Measurements from ENCODE around the gene EXOSC6. TPM values are rescaled to one million over a fixed set of nuclear protein-coding genes. Genes with fewer than 3 reads are reported as not detected.

EXOSC6 gene
- total and polyA plus RNA-seq, 2 of the 4 experiments (the other 2 are of a cell fraction), result 5.8 to 7.0 TPM

GRCh38 chr16:70254180-70254964 is 2.6 kb upstream of the EXOSC6 start:
- peaks cover 5 to 44% of the 10 kb centered on the region in 2 experiments; a peak in 3 of 4 replicates for H3K79me1 ChIP-seq (ENCODE audit: low read depth in 1 of 2, low read length in 2 of 2)
- no peak overlapping the region for H3K4ac ChIP-seq (ENCODE audit: low read depth, low read length)
- dilution Hi-C loops (cut with HindIII; ENCODE audit: low sequenced_read_pairs, unreplicated experiment), result no loop called here
- intact Hi-C loops (cut with micrococcal nuclease), result no loop called here
- no peaks in the 10 kb centered on the region for H3K27me3 ChIP-seq (ENCODE audit: control insufficient read depth, insufficient read depth, low read length)
- H3K23ac ChIP-seq (ENCODE audit: low read depth, low read length), result no peak overlapping the region
- DNase-seq (peak; percentile 11), ATAC-seq (ENCODE audit: low read depth) (no peak)
- H2BK5ac ChIP-seq (ENCODE audit: low read depth, low read length, poor library complexity, severe bottlenecking), result no peak overlapping the region
- POLR2A ChIA-PET (ENCODE audit: unreplicated experiment), result no interaction called here
- CTCF ChIA-PET, result interaction anchor here (0.6 to 0.7 kb wide), 2 partner anchors 29 to 34 kb away, joined by 3 to 4 read pairs; no protein-coding TSS in a partner anchor
- no peak overlapping the region for H2BK15ac ChIP-seq (ENCODE audit: low read depth, low read length)
- H3K56ac ChIP-seq (ENCODE audit: extremely low read depth, insufficient read depth, low read length), result no peak overlapping the region
- H3K9me1 ChIP-seq (ENCODE audit: insufficient read depth, low read length), result peaks cover 8% of the 10 kb centered on the region; the same call in 1 of the 2 replicates
- BruUV-seq (replicated peaks), result no TSS peak
- H2AFZ ChIP-seq (replicated peaks; ENCODE audit: low read length, poor library complexity), result no peak overlapping the region
- H3K18ac ChIP-seq (ENCODE audit: low read depth, low read length), result no peak overlapping the region
- no peak overlapping the region for H2BK20ac ChIP-seq (ENCODE audit: low read depth, low read length)
- H4K91ac ChIP-seq (ENCODE audit: insufficient read depth, low read depth, low read length), result no peak overlapping the region
- no peak overlapping the region for H4K8ac ChIP-seq (ENCODE audit: low read depth in 2 of 2, low read length in 2 of 2)
- H4K20me1 ChIP-seq (ENCODE audit: insufficient read depth, low read length), result peaks cover 52% of the 10 kb centered on the region
- H3K27ac ChIP-seq (ENCODE audit: insufficient read depth, low read length), result no peak overlapping the region
- in situ Hi-C loops (cut with MboI; ENCODE audit: low sequenced_read_pairs), result no loop called here
- H3K4me3 ChIP-seq (ENCODE audit: insufficient read depth, low read depth, low read length), result no peak overlapping the region
- H3K9ac ChIP-seq (ENCODE audit: low read depth, low read length), result no peak overlapping the region
- peak overlapping the region; percentile 66 for H2AK9ac ChIP-seq (replicated peaks; ENCODE audit: low read depth, low read length, poor library complexity)
- no peak overlapping the region for H4K5ac ChIP-seq (ENCODE audit: low read depth, low read length)
- 100% methylated on average over 3 of the region's 9 CpGs; no CpG with 5 or more reads in 1 of the 2 experiments for WGBS, 2 experiments (ENCODE audit: extremely low coverage in 2 of 2, insufficient read length in 1 of 2)
- no peak overlapping the region for H3K4me2 ChIP-seq (ENCODE audit: low read depth, low read length)
- H3K9me3 ChIP-seq (ENCODE audit: control insufficient read depth, insufficient read depth, low read length), result no peaks in the 10 kb centered on the region
- peaks cover 2% of the 10 kb centered on the region for H3K4me1 ChIP-seq (ENCODE audit: control insufficient read depth, insufficient read depth, low read length)
- H2BK120ac ChIP-seq (ENCODE audit: low read depth, low read length), result no peak overlapping the region
- no peak overlapping the region for H2AK5ac ChIP-seq (ENCODE audit: low read depth, low read length)
- no peak overlapping the region for H3K14ac ChIP-seq (replicated peaks; ENCODE audit: low read depth, low read length)
- peaks cover 64% of the 10 kb centered on the region for H3K36me3 ChIP-seq (ENCODE audit: control insufficient read depth, insufficient read depth, low read length)
- TF ChIP-seq RCOR1 (IDR thresholded peaks at IDR 0.05; ENCODE audit: insufficient replicate concordance, low read length), result no peak
- TF ChIP-seq SMC3 (IDR thresholded peaks at IDR 0.05; ENCODE audit: low read depth, low read length), result no peak
- no peak for TF ChIP-seq RFX5 (IDR thresholded peaks at IDR 0.05; ENCODE audit: low read depth, low read length)
- TF ChIP-seq MXI1 (IDR thresholded peaks at IDR 0.05; ENCODE audit: borderline replicate concordance, low read depth, low read length), result no peak
- TF ChIP-seq POLR2A (IDR thresholded peaks at IDR 0.05; ENCODE audit: low read depth, low read length), result no peak
- no peak for TF ChIP-seq CHD1 (IDR thresholded peaks at IDR 0.05; ENCODE audit: low read depth, low read length)
- TF ChIP-seq USF2 (IDR thresholded peaks at IDR 0.05; ENCODE audit: low read depth, low read length), result no peak
- no peak for TF ChIP-seq CEBPB (IDR thresholded peaks at IDR 0.05; ENCODE audit: low read depth, low read length)
- no peak for TF ChIP-seq MAFK (IDR thresholded peaks at IDR 0.05; ENCODE audit: low read depth, low read length)
- TF ChIP-seq ELK1 (IDR thresholded peaks at IDR 0.05; ENCODE audit: borderline replicate concordance, low read depth, low read length), result no peak
- no peak for TF ChIP-seq BHLHE40 (IDR thresholded peaks at IDR 0.05; ENCODE audit: low read depth, low read length)
- no peak for TF ChIP-seq RAD21 (IDR thresholded peaks at IDR 0.05; ENCODE audit: low read length)
- no peak for TF ChIP-seq FOS (IDR thresholded peaks at IDR 0.05; ENCODE audit: low read depth, low read length)
- no peak for TF ChIP-seq CTCF (conservative IDR thresholded peaks at IDR 0.05; ENCODE audit: low read depth, low read length)
- no peak for TF ChIP-seq NFE2L2 (IDR thresholded peaks at IDR 0.05; ENCODE audit: low read depth, low read length)

All from IMR-90 (cell line).